B cell (primary cell): ENCODE results near the gene HOXC6. TPM values are rescaled to one million over a fixed set of nuclear protein-coding genes. Genes with fewer than 3 reads are reported as not detected.

ENCODE experiments used
- ATAC-seq: fragments of 200-7000 bp; cut with Tn5 transposase; one replicate; pipeline ENCODE4 v1.10.0; 2021; ENCODE audit warnings: low read depth, mild to moderate bottlenecking, moderate number of reproducible peaks, moderate library complexity
- CTCF ChIA-PET: fragments of 350-600 bp; sonication (Branson Sonifier 250); formaldehyde crosslinking; loops from one replicate; lab custom pipeline; 2021; ENCODE audit warnings: antibody characterized with exemption, inconsistent platforms; lab: Charles Lee
- POLR2A ChIA-PET: fragments of 350-600 bp; sonication (Branson Sonifier 250); formaldehyde crosslinking; loops from one replicate; lab custom pipeline; 2021; ENCODE audit warnings: antibody characterized with exemption; lab: Charles Lee
- DNase-seq: peaks from one replicate; pipeline ENCODE4 v3.0.0; 2013
- H2AFZ ChIP-seq: 2 replicates; pipeline ENCODE4 v1.6.1; 2012; ENCODE audit warnings: mild to moderate bottlenecking, low read depth, low read length; ENCODE audit not compliant: insufficient read depth, poor library complexity, severe bottlenecking
- H3K27ac ChIP-seq, 2 donors: 1 replicate in 1 of 2; 2 replicates in 1 of 2; pipeline ENCODE4 v1.5.1; 2012 to 2013; ENCODE audit warnings: low read length in 2 of 2, mild to moderate bottlenecking in 2 of 2, moderate library complexity in 1 of 2
- H3K27me3 ChIP-seq, 4 experiments: fragments of 200-600 bp in 1 of 4; sonication (generic) in 1 of 4; replicated peaks in 1 of 4; 1 replicate in 2 of 4; 2 replicates in 2 of 4; pipeline versions ENCODE4 v1.6.1 to v1.7.0; 2013 to 2016; ENCODE audit warnings: low read length in 3 of 4, mild to moderate bottlenecking in 2 of 4, mixed read lengths in 1 of 4, moderate library complexity in 1 of 4; ENCODE audit not compliant: insufficient read depth in 4 of 4, control insufficient read depth in 3 of 4; ENCODE audit errors: control extremely low read depth in 1 of 4
- H3K36me3 ChIP-seq, 2 experiments: replicated peaks in 1 of 2; 1 replicate in 1 of 2; 2 replicates in 1 of 2; pipeline versions ENCODE4 v1.6.1 to v1.7.1; 2013; ENCODE audit warnings: low read length in 1 of 2; ENCODE audit not compliant: insufficient read depth in 2 of 2, control insufficient read depth in 1 of 2; ENCODE audit errors: control extremely low read depth in 1 of 2, extremely low read depth in 1 of 2
- H3K4me1 ChIP-seq, 2 donors: fragments of 200-600 bp in 1 of 2; sonication (generic) in 1 of 2; 1 replicate in 1 of 2; 2 replicates in 1 of 2; pipeline versions ENCODE4 v1.5.1 to v1.6.1; 2013 to 2017; ENCODE audit warnings: low read length in 2 of 2; ENCODE audit not compliant: control insufficient read depth in 2 of 2, insufficient read depth in 2 of 2
- H3K4me2 ChIP-seq: replicated peaks from 2 replicates; pipeline ENCODE3; 2012; ENCODE audit warnings: mild to moderate bottlenecking, low read depth, low read length; ENCODE audit not compliant: poor library complexity, severe bottlenecking
- H3K4me3 ChIP-seq, 5 experiments: fragments of 200-600 bp in 1 of 5; sonication (generic) in 1 of 5; 1 replicate in 3 of 5; 2 replicates in 2 of 5; pipeline versions ENCODE4 v1.5.1 to v1.7.0; 2011 to 2016; ENCODE audit warnings: low read length in 4 of 5, mild to moderate bottlenecking in 4 of 5, low read depth in 2 of 5, control low read depth in 1 of 5, moderate library complexity in 1 of 5; ENCODE audit not compliant: insufficient read depth in 1 of 5; ENCODE audit errors: control extremely low read depth in 1 of 5, extremely low read depth in 1 of 5
- H3K79me2 ChIP-seq: fragments of 200-600 bp; sonication (generic); one replicate; pipeline ENCODE4 v1.6.0; 2016; ENCODE audit warnings: low read length; ENCODE audit not compliant: control insufficient read depth, insufficient read depth
- H3K9ac ChIP-seq: fragments of 200-600 bp; sonication (generic); 2 replicates; pipeline ENCODE4 v1.6.1; 2017; ENCODE audit warnings: mild to moderate bottlenecking, low read length, moderate library complexity
- H3K9me3 ChIP-seq, 3 donors: one replicate each; pipeline versions ENCODE4 v1.6.1 to v1.7.1; 2013; ENCODE audit warnings: low read length in 2 of 3; ENCODE audit not compliant: control insufficient read depth in 2 of 3, insufficient read depth in 1 of 3; ENCODE audit errors: control extremely low read depth in 1 of 3
- H4K20me1 ChIP-seq: 2 replicates; pipeline ENCODE4 v1.6.0; 2012; ENCODE audit warnings: mild to moderate bottlenecking, low read length; ENCODE audit not compliant: insufficient read depth, control insufficient read depth, poor library complexity, severe bottlenecking
- H3K27ac Mint-ChIP-seq: one replicate; pipeline ENCODE4 v1.8.0; 2021; ENCODE audit warnings: mixed read lengths
- H3K27me3 Mint-ChIP-seq: one replicate; pipeline ENCODE4 v1.8.0; 2021; ENCODE audit warnings: mixed read lengths
- H3K4me1 Mint-ChIP-seq: one replicate; pipeline ENCODE4 v1.8.0; 2021; ENCODE audit warnings: mixed read lengths
- H3K4me3 Mint-ChIP-seq: one replicate; pipeline ENCODE4 v1.8.0; 2021; ENCODE audit warnings: mixed read lengths
- H3K9me3 Mint-ChIP-seq: one replicate; pipeline ENCODE4 v1.8.0; 2022; ENCODE audit warnings: mixed read lengths; ENCODE audit not compliant: insufficient read depth
- CTCF ChIP-seq: fragments of 200-600 bp; IDR thresholded peaks from one replicate; pipeline ENCODE4 v1.8.0; 2022; ENCODE audit warnings: antibody characterized with exemption, mild to moderate bottlenecking
- EZH2 ChIP-seq: IDR thresholded peaks from 2 replicates; pipeline ENCODE4 v1.6.1; 2012; ENCODE audit warnings: borderline replicate concordance, low read depth, mild to moderate bottlenecking, moderate library complexity, low read length; ENCODE audit not compliant: insufficient read depth, poor library complexity, severe bottlenecking
- WGBS: methylation state at CpG from one replicate; pipeline ENCODE4 v1.1.5; 2013; ENCODE audit warnings: missing lambda C conversion rate; ENCODE audit not compliant: insufficient coverage; 5-methylcytosine and 5-hydroxymethylcytosine counted together
- intact Hi-C: fragments of 100-400 bp; cut with micrococcal nuclease; formaldehyde crosslinking; loops from one replicate; pipeline ENCODE4 v1.10.0; 2022
- polyA plus RNA-seq: library from polyadenylated mRNA; depleted of rRNA; stranded (reverse); fragments of >200 nt; gene quantifications from 2 replicates; pipeline ENCODE4 v1.2.3, GENCODE V29; 2012
- total RNA-seq, 2 donors: library from RNA; stranded (reverse); fragments of 120-200 nt in 1 of 2; gene quantifications; 1 replicate in 1 of 2; 2 replicates in 1 of 2; pipeline versions ENCODE4 v1.2.3 to v1.2.4, GENCODE V29; 2013 to 2022

Gene HOXC6
- total and polyA plus RNA-seq, 2 donors (not counting 1 experiment from before 2014, with no cell fraction given) = not detected

GRCh38 chr12:53984901-53985691 lies 43.1 kb upstream of the HOXC6 start, which contains the start of gene HOXC10:
HOXC10 (plus strand) TSS chr12:53985146; CDS start chr12:53985260, 114 bp downstream.
- H4K20me1 ChIP-seq = no peaks in the 10 kb centered on the region
- H3K4me3 ChIP-seq = no peak within 1 kb of the TSS
- CTCF ChIA-PET = interaction anchor here (0.6 to 1.4 kb wide), 5 partner anchors 14 to 268 kb away, joined by 3 to 6 read pairs (median 3); partner anchors contain the start of gene HOXC5
- ATAC-seq (no peak), DNase-seq (peak; percentile 48)
- Mint-ChIP-seq H3K4me1 (peaks cover 23% of the 10 kb centered on the region), H3K27me3 (peaks cover 87% of the 10 kb centered on the region), H3K9me3 (no peaks in the 10 kb centered on the region), H3K4me3 (peak within 1 kb of the TSS; percentile 47), H3K27ac (peak within 1 kb of the TSS; percentile 74)
- H3K9me3 ChIP-seq = peaks cover 0 to 71% (median 12%) of the 10 kb centered on the region in 3 donors
- H3K4me1 ChIP-seq = peaks cover 30 to 44% of the 10 kb centered on the region in 2 donors
- H3K36me3 ChIP-seq = no peaks in the 10 kb centered on the region
- H3K4me2 ChIP-seq = peak within 1 kb of the TSS; percentile 56
- H3K79me2 ChIP-seq = no peaks in the 10 kb centered on the region
- TF ChIP-seq CTCF (peak; percentile 24), EZH2 (no peak)
- no peak within 1 kb of the TSS for H3K9ac ChIP-seq
- POLR2A ChIA-PET = no interaction called here
- peaks cover 0 to 97% (median 93%) of the 10 kb centered on the region in 4 experiments for H3K27me3 ChIP-seq
- intact Hi-C loops = loop anchor here (5.0 kb wide), 1 partner anchor 43 kb away; no protein-coding TSS in a partner anchor
- 12% methylated on average over 49 of the region's 55 CpGs for WGBS
- no peak within 1 kb of the TSS for H3K27ac ChIP-seq
- peak within 1 kb of the TSS; percentile 24 for H2AFZ ChIP-seq

GRCh38 chr12:53985692-53985993 lies 42.6 kb upstream of the HOXC6 start:
- Histone ChIP-seq H3K4me1 (peaks cover 30 to 42% of the 10 kb centered on the region in 2 donors), H4K20me1 (no peaks in the 10 kb centered on the region), H3K27ac (no peak overlapping the region), H2AFZ (peak overlapping the region; percentile 24), H3K36me3 (no peaks in the 10 kb centered on the region), H3K27me3 (peaks cover 0 to 98% (median 92%) of the 10 kb centered on the region in 4 experiments), H3K9ac (no peak overlapping the region), H3K4me2 (peak overlapping the region; percentile 56), H3K4me3 (no peak overlapping the region), H3K79me2 (no peaks in the 10 kb centered on the region), H3K9me3 (peaks cover 0 to 73% (median 12%) of the 10 kb centered on the region in 3 donors)
- DNase-seq = peak; percentile 45
- H3K27me3 Mint-ChIP-seq = peaks cover 87% of the 10 kb centered on the region
- ChIA-PET POLR2A (no interaction called here), CTCF (interaction anchor here (0.6 to 1.4 kb wide), 2 partner anchors 47 to 267 kb away, joined by 4 to 6 read pairs; partner anchors contain the start of gene HOXC5)
- peak overlapping the region; percentile 56 for H3K27ac Mint-ChIP-seq
- TF ChIP-seq CTCF = no peak
- no peak for TF ChIP-seq EZH2
- H3K9me3 Mint-ChIP-seq = no peaks in the 10 kb centered on the region
- intact Hi-C loops = loop anchor here (5.0 kb wide), 1 partner anchor 43 kb away; no protein-coding TSS in a partner anchor
- peak overlapping the region; percentile 47 for H3K4me3 Mint-ChIP-seq
- 19% methylated on average over 21 of the region's 21 CpGs for WGBS
- peaks cover 27% of the 10 kb centered on the region for H3K4me1 Mint-ChIP-seq
- no peak for ATAC-seq
